ENCODE measurements around the gene LGI4. TPM values are rescaled to one million over a fixed set of nuclear protein-coding genes. Genes with fewer than 3 reads are reported as not detected.

LGI4 gene
- total RNA-seq, 1 experiment from 2014 or later: 0.36 TPM

DNA sequence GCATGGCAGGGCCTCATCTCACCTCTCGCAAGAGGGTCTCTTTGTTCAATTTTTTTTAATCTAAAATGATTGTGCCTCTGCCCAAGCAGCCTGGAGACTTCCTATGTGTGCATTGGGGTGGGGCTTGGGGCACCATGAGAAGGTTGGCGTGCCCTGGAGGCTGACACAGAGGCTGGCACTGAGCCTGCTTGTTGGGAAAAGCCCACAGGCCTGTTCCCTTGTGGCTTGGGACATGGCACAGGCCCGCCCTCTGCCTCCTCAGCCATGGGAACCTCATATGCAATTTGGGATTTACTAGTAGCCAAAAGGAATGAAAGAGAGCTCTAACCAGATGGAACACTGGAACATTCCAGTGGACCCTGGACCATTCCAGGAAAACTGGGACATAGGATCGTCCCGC is 11.3 kb downstream of the LGI4 start:
- peak; percentile 77 for DNase-seq (ENCODE audit: low read depth)

DNA sequence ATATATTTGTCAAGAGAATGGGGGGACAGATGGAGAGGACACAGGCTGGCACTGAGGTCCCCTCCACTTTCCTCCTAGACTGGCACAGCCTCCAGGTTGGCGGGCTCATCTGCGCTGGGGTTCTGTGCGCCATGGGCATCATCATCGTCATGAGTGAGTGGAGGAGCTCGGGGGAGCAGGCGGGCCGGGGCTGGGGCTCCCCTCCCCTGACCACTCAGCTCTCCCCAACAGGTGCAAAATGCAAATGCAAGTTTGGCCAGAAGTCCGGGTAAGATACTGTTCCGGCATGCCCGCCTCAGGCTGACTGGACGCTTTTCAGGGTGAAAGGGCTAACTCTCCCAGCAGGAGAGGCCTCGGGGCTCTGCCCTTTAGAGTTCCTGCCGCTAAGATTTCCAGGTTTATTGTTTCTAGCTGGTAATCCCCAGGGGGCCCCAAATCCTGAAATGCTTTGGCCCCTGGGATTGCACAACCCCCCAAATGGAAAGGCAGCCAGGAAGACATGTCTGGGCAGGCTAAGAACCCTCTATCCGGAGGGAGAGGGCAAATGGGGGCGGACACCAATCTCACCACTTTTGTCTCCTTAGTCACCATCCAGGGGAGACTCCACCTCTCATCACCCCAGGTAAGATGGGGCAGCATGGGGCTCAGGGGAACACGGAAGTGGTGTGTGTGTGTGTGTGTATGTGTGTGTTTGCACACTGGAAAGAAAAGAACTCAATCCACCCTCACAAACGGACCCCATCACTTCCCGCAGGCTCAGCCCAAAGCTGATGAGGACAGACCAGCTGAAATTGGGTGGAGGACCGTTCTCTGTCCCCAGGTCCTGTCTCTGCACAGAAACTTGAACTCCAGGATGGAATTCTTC is 11.9 kb downstream of the LGI4 start:
- no peak for DNase-seq (ENCODE audit: low read depth)

DNA sequence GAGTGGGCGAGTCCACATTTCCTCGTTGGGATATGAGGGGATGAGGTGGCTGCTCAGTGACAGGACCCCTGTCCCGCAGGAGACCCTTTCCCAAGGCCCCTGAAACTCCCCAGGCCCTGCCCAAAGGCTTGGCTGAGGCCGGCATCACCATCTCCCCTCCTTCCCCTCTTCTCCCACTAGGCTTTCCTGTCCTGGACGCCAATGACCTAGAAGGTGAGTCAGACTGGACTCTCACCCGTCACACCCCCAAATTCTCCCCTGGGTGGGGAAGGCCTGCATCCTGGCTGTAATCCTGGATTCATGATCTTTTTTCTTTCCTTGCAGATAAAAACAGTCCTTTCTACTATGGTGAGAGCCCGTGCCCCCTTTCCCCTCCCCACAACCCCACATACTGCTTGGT is 14.0 kb downstream of the LGI4 start:
- DNase-seq (ENCODE audit: low read depth): peak; percentile 58

DNA sequence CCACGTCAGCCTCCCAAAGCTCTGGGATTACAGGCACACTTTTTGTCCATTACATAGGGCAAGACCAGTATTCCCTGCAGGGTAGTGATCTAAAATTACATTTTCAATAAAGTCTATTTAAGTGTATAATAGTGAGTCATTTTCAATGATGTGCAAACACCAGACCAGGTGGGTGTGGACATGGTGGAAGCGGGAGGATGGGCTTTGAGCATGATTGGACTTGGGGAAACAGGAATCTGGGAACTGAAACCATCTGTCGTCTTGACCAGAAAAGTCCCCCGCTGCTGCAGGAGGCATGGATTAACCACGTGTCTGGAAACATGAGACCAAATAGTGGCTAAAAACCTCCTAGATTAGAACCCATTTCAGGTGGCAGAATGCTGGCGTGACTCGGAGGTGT is 14.4 kb downstream of the LGI4 start:
- DNase-seq (ENCODE audit: low read depth): peak; percentile 94

DNA sequence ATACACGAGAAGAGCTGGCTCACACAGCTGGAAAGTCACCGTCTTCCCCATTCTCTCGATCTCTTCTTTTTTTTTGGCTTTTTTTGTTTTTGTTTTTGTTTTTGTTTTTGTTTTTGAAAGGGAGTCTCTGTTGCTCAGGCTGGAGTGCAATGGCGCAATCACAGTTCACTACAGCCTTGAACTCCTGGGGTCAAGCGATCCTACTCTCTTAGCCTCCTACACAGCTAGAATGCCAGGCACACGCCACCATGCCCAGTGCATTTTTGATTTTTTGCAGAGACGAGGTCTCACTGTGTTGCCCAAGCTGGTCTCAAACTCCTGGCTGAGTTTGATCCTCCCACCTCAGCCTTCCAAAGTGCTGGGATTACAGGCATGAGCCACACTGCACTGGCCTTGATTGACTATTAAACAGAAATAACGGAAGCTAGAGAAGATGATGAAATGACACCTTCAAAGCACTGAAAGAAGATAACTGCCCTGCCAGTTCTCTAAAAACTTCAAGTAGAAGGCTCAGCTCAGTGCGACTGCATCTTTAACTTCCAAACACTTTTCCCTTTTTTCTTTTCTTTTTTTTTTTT is 15.2 kb downstream of the LGI4 start:
- no peak for DNase-seq (ENCODE audit: low read depth)

DNA sequence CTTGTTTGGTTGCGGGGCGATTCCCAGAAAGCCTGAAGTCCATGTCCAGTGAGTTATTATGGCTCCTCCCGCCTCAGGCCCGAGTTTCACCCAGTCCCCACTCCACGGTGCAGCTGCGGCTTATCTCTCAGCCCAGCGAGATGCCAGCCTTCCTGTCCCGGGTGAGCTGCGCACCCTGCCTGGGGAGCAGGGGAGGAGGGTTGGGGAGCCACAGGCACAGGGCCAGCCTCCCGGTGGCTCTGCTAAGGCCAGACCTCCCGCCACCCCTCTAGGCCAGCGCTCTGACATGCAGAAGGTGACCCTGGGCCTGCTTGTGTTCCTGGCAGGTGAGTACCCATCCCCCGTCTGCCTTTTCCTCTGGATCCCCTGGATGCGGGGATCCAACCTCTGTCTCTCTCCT is 15.8 kb downstream of the LGI4 start:
- DNase-seq (ENCODE audit: low read depth): no peak

DNA sequence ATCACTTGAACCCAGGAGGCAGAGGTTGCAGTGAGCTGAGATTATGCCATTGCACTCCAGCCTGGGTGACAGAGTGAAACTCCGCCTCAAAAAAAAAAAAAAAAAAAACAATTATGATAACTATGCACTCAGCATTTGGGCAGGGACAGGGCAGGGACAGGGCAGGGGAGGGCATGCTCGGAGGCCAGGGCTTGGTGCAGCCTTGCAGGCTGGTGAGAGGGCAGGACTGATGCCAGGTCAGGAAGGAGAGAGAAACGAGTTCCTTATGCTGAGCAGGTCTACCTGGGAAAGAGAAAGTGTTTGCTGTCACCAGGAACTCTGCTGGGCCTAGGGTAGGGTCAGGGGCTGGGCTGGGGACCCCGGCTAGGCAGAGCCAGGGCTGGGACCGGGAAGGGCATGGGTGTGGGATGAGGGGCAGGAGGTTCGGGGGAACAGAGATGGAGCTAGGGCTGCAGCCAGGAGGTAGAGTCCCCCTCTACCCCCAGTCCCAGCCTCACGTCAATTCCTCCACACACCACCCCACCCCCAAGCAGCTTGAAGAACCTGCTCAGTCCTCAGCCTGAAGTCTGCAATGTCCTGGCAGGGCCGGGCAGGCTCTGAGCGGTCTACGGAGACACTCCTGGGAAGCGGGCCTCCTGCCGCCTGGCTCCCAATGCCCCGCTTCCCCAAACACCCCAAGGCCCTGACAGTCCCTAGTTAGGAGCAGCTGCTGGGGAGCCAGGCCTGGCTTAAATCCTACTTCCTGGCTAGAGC is 16.4 kb downstream of the LGI4 start:
- DNase-seq (ENCODE audit: low read depth): no peak

DNA sequence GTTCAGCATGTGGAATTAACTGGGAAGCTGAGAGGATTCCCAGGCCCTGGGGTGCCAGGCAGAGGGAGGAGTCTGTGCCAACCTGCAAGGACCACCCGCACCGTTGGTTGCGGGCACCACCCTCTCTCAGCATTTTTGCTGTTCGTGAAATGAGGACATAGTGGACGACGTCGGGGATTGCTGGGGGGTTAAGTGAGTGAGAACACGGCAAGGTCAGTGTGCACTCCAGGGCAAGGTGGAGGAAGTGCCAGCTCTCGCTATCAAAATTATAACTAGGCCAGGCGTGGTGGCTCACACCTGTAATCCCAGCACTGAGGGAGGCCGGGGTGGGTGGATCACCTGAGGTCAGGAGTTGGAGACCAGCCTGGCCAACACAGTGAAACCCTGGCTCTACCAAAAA is 17.1 kb downstream of the LGI4 start:
- no peak for DNase-seq (ENCODE audit: low read depth)

DNA sequence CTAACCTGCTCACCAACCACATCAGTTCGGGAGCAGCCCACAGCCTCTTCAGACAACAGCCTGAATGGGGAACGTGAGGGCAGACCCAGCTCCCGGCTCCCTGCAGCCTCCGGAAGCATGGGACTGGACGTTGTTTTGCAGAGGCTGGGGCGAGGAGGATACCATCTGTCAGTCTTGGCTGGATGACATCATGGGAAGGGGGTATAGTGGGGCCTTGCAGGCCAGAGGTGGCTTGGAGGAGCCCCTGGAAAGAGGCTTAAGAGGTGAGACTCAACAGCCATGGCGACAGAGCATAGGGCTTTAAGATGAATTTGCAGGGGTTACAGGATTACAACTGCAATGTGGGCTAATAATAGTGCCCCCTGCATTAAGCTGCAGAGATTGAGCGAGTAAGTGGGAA is 17.7 kb downstream of the LGI4 start:
- DNase-seq (ENCODE audit: low read depth): no peak

DNA sequence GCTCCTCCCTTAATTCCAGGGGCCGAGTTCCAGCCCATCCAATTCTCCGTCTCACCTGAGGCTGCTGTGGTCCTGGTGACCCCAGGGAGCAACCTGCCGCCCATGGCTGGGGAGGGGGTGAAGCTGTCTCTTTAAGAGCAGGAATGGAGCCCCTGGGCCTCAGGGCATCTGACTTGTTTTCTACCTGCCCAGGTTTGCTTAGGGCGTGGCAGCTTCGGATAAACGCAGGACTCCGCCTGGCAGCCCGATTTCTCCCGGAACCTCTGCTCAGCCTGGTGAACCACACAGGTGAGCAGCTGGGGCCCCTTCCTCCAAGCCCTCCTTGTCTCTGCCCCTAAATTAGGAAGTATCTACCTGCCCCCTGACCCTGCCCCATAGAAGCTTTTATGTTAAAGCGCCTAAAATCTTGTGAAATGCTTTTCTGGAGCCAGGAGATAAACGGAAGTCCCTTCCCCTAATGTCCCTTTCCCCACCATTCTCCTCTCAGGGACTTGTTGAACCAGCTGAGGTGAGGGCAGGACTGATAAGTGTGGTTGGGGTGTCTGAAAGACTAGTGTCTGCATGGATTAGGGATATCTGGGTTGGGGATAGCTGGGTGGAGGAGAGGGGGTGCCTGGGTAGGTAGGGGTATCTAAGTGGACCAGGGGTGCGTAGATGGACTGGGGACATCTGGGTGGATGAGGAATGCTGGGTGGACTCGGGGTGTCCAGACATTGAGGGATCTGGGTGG is 18.6 kb downstream of the LGI4 start:
- no peak for DNase-seq (ENCODE audit: low read depth)

DNA sequence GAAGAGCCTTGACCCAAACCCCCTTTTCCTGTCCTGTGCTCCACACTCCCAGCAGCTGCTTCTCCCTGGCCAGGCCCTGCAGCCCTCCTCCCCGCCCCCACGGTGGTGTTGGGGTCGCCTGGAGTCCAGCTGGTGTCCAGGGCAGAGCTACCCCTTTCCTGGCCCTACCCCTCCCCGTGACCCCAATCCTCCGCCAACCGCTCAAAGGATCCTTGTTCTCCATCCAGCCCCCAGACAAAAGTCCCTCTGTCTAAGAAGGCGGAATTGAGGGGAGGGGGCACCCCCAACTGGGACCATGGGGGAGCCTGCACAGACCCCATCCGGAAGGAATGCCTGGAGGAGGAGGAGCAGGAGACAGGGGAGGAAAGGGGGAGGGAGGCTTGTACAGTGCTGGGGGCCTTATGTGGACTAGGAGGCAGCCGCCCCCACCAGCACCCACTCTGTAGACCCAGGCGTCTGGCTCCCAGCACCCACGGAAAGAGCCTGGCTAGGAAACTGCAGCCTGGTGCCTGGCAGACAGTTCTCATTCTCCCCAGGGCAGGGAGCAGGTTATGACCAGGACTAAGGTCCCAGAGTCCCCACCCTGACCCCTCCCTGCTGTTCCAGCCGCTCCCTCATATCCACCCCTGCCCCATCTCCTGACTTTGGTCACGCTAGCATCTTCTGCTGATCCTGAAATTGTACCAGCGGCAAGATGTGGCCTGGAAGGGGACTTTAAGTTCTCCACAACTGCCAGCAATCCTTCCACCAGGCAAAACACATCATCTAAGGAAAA is 19.5 kb downstream of the LGI4 start, which contains the start of gene FXYD3:
TSS of gene FXYD3 (plus strand) at position 647 of the 775 bp plus-strand sequence. CDS start 3,554 bp downstream, outside the sequence.
- peak; percentile 35 for DNase-seq (ENCODE audit: low read depth)

DNA sequence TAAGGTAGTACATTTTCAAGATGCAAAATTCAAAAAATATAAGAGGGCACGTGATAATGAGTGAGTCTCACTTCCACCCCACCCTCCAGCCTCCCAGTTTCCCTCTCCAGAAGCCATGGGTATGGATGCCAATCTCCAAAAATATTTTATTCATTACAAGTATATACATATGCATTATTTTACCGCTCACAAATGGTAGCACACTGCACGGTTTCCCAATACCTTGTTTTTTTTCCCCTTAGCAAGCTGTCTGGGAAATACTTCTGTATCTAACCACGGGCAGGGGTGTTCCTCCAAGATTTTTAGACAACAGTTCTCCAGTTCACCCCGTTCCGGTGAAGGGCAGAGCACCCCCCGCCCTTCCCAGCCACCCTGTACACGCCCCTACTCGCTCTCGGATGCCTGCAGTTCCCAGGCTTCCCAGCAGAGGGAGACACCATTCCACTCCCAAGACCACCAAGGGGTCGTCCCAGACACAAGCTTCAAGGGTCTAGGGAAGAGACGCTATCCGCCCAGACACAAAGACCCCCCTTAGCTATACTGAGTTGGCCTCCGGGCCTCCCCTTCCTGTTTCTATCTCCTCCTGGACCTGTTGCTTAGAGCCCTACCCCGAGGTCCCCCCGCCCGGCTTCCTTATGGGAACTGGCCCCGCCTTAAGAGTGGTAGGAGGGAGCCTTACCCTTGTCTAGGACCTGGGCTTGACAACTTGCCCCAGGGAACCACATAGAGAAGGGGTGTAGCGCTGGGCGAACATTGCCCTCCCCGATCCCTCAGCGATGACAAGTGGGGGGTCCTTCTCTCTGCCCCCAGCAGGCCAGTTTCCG is 20.3 kb downstream of the LGI4 start:
- peak; percentile 59 for DNase-seq (ENCODE audit: low read depth)

DNA sequence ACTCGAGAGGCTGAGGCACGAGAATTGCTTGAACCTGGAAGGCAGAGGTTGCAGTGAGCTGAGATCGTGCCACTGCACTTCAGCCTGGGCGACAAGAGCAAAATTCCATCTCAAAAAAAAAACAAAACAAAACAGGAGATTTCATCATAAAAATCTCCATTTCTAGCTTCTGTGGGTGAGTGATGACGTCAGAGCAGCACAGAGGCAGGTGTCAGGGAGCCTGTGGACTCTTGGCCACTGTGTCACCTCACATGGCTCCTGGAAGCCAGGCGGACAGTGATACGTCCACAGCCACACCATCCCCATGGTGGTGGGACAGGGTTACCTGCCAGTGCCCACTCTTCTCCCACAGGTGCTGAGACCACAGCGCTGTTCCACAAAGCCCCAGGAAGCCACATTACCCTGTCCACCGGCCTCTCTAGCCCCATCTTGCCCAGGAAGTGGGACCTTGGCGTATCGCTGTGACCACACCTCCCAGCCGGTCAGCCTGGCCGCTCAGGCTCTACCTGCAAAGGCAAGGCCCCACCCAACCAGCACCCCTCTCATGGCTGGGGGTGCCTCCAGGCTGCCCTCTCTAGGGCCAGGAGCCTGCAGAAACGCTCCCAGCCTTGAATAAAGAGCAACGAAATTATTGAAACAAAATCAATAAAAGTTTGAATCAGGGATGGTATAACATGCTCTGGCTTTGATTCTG is 21.7 kb downstream of the LGI4 start:
- DNase-seq (ENCODE audit: low read depth): no peak

DNA sequence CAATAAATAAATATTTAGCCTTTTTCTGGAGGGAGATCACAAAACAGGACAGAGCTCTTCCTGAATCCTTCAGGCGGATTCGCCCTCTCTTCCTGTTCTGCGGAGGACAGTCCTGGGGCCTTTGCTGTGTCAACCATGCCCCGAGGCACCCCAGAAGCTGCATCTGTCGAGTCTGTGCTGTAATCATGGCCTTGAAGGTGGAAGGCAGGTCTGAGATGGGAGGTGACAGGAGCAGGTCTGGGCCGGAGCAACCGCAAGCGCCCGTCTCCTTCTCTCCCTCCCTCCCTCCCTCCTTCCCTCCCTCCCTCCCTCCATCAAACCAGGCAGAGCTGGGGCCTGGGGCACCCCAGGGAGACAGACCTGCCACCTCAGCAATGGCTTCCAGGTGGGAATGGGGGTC is 23.9 kb downstream of the LGI4 start:
- DNase-seq (ENCODE audit: low read depth): no peak

DNA sequence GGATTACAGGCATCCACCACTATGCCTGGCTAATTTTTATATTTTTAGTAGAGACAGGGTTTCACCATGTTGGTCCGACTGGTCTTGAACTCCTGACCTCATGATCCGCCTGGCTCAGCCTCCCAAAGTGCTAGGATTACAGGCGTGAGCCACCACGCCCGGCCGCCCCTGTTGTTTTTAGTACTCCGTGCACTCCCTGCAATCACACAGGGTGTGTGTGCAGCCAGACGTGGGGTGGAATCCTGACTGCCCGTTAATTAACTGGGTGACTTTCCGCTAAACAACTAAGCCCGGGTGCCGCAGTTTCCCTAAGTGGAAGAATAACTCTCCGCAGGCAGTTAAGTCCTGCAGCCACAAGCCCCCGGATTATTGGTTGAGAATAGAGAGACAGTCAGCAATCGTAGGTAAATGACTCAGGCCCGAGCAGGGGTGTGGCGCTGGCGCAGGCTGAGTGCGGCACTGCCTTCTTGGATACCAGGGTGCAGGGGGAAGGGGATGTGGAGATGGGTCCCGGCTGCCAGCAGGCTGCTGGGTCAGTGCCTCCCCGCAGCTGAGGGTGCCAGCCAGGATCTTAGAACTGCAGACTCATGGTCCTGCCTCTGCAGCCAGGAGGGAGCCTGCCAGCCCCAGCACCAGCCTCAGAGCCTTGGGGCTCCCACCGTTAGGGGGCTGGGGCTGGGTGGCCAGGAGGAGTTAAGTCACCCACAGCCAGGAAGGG is 25.3 kb downstream of the LGI4 start:
- DNase-seq (ENCODE audit: low read depth): no peak

DNA sequence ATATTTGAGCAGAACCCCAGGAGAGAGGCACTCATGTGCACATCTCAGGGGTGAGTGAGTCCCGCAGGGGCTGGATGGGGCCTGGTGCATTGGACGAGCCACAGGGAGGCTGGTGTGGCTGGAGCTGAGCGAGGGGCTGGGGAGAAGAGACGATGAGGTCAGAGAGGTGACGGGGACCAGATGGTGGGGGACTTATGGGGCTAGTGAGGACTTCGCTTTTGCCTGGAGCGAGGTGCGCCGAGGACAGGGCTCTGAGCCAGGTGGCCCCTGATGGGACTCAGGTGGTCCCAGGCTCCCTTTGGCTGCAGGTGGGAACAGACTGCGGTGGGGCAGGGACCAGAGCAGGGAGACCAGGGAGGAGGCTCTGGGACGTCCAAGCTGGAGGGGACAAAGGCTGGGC is 26.1 kb downstream of the LGI4 start:
- no peak for DNase-seq (ENCODE audit: low read depth)

DNA sequence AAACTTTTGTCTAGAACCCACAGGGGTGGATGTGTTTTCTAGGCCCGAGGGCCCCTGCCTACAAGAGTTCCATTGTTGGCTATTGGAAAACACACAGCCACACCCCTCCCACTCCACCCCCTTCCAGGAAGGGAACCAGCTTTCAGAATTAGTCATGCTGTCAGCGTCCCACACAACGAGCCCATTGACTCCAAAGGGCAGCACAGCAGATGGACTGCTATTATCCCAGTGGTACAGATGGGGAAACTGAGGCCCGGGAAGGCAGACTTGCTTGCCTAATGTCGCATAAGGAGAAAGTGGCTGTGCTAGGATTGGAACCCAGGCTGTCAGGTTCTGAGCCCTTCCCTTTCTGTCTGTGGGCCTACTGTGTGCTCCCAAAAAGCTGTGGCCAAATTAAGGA is 27.3 kb downstream of the LGI4 start:
- DNase-seq (ENCODE audit: low read depth): peak; percentile 76

DNA sequence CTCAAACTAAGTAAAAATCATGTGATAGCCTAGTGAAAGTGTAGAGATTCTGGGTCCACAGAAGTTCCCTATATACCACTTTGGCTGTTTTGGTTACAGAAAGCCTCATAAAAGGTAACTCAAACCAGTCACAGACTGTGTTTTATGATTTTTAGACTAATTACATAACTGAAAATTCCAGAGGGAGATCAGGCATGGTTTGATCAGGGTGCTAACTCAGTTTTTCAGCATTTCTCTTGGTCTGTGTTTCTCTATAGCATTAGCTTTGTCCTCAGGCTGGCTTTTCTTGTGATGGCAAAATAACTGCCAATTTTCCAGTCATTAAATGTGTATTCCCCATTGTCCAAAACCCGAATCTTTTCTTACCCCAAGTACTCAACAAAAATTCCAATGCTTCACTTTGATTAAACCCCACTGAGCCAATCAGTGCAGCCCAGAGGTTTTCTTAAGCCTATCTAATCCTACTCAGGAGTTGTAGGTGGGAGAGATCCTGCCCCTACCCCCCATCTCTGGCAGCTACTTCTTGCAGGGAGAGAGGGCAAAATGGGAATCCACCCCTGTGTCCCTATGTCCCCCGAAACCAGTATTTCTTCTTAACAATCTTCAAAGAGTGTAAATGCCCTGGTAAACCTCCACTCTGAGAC is 27.8 kb downstream of the LGI4 start:
- no peak for DNase-seq (ENCODE audit: low read depth)

DNA sequence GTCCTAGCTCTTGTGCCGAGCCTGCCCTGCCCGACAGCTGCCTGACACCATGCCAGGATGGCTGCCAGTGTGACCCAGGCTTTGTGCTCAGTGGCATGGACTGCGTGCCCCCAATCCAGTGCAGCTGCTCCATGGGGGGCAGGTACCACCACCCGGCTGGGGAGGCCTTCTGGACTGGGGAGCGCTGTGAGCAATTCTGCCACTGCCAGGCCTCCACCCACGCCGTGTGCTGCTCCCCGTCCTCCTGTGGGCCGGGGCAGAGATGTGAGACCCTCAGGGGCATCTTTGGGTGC is 28.6 kb downstream of the LGI4 start:
- no peak for DNase-seq (ENCODE audit: low read depth)
